Measurements from ENCODE around the gene ANKRD6.

ANKRD6 gene

DNA sequence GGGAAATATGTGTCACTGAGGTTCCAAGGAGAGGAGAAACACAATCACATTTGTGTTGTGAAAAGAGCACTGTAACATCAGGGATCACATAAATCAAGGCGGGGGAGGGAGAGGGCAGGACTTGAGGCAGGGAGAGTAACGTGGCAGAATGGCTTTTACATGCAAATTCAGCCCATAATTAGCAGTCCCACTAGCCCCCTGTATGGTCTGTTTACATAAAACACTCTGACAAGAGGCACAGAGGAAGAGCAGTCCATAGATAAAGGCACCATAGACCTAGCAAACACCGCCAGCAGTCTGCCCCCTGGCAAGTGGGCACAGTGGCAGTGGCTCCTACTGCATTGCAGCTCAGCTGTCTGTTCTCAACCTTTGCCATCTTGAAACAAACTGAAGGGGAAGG, 122.9 kb downstream of the ANKRD6 start:
- in situ Hi-C loops (cut with MboI; ENCODE audit: low sequenced_read_pairs), result no loop called here

DNA sequence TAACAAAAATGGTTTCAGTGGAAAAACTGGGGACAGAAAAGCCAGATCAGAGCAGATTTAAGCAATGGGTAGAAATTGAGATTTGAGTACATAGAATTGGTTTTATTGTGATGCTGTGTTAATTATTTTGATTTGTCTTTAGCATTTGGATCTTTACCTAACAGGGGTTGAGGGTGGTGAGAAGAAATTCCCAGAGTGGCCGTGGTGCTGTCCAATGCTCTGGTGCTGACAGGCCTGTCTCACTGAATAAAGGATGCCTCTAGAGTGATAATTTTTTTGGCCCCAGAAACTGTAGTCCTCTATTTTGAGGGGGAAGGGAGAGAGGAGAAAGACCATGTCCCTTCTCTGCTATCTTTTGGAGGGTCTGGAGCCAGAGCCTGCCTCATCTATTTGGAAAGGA, 126.5 kb downstream of the ANKRD6 start:
- in situ Hi-C loops (cut with MboI; ENCODE audit: low sequenced_read_pairs), result no loop called here

GRCh38 chr6:89562093-89562973, 129.4 kb downstream of the ANKRD6 start:
- in situ Hi-C loops (cut with MboI; ENCODE audit: low sequenced_read_pairs), result no loop called here

DNA sequence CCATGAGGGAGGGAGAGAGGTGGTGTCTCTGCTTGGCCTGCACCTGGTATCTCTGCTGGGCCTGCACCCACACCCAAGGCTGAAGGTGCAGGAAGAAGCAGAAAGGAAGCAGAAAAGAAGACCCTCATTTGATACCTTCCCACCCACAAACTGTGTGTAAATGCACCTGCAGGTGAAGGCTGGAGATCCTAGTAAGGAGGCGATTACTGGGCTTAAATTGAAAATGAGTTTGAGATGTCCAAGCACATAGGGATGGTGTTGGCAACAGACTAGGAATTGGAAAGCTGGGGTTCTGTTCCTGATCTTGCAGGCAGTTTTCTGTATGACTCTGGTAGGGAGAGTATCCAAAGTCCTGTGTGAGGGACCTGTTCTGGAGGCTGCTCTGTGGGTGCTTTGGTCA, 130.9 kb downstream of the ANKRD6 start:
- in situ Hi-C loops (cut with MboI; ENCODE audit: low sequenced_read_pairs), result no loop called here

GRCh38 chr6:89564752-89565427, 131.9 kb downstream of the ANKRD6 start:
- in situ Hi-C loops (cut with MboI; ENCODE audit: low sequenced_read_pairs), result no loop called here

DNA sequence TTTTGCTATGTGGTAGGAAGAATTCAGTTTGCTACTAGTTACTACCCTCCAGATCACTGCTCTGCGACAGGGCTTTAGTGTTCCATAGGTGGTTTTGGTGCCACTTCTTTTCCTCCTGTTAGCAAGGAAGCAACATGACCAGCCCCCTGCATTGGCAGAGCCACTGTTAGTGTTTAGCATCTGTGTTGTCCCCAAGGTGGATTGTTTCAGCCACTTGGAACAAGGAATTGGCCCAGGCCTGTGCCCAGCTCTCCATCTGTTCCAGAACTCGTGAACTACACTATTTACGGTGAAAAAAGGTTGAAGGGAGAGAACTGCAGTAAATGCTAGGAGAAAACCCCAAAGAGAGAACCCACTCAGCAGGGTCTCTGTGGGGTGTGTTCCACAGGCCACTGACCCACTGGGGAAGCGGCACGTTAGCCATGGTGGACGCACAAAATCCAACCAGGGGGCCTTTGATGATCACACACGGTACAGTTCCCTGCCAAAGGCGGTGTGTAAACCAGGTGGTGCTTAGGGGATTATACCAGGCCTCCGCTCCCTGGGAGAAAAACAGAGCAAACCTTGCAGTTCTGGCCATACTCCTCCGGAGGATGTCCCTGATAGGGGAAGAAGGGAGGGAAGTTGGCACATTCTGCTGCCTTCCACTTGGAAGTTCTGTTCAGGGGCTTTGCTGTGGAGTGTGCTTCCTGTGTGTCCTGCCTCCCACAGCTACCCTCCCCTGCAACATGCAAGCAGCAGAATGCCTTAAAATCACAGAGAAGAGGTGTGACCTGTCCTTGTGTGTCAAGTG, 133.3 kb downstream of the ANKRD6 start:
- in situ Hi-C loops (cut with MboI; ENCODE audit: low sequenced_read_pairs), result no loop called here

- in situ Hi-C loops (cut with MboI; ENCODE audit: low sequenced_read_pairs), result no loop called here
Measured at GRCh38 chr6:89566930-89567629, 134.1 kb downstream of the ANKRD6 start.

DNA sequence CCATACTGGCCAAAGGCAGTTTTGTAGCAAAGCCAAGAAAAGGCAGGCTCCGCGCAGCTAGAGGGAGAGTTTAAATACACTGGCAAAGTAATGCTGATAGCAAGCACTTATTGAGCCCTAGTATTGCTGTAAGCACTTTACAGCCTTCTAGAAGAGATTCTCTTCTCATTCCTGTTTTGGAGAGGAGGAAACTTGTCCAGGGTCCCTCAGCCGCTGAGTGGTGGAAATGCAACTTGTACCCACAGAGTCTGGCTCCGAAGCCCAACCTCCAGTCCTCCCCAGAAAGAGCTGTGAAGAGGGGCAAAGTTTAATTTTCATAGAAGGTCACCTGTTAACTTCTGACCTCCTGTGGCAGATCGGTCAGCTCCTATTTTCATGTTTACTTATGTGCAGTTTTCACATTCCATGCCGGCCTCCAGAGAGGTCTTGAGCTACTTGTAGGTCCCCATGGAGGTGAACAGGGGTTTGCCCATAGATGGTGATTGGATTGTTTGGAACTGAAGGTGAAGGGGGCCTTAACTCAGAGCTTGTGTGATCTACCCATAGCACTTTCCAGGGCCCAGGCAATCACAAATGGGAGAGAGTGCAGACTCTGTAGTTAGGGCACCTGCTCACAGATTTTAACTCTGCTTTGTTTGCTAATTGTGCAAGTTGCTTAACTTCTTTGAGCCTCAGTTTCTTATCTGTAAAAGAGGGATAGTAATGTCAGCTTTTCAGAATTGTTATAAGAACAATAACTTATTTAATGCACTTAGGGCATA, 134.9 kb downstream of the ANKRD6 start:
- in situ Hi-C loops (cut with MboI; ENCODE audit: low sequenced_read_pairs), result no loop called here

DNA sequence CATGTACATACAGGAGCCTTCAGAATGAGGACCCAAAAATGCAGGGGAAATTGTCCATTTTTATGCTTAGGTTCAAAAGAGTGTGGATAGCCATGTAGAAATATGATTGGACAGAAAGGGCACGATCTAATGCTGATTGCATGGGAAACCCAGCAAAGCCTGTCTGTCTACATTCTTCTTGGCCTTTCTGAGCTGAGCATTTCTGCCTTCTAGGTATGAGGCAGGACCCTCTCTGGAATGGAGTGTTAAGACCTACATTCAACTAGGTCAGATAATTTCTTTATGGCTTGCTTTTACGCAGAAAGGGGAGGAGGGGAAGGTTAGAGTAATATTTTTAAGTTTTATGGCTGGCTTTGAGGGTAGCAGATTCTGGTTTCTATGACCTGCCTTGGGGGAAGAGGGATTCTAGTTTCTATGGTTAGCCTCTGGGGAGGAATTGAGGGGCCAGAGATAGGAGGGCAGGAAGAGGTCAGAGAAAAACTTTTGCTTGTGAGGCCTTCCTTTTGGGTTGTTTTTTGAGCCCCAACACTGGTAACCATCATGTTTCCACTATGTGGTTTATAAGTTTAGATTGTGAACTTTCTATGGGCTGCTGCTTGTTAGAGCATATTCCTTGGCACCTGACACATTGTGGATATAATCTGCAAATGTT, 142.1 kb downstream of the ANKRD6 start:
- in situ Hi-C loops (cut with MboI; ENCODE audit: low sequenced_read_pairs), result no loop called here

DNA sequence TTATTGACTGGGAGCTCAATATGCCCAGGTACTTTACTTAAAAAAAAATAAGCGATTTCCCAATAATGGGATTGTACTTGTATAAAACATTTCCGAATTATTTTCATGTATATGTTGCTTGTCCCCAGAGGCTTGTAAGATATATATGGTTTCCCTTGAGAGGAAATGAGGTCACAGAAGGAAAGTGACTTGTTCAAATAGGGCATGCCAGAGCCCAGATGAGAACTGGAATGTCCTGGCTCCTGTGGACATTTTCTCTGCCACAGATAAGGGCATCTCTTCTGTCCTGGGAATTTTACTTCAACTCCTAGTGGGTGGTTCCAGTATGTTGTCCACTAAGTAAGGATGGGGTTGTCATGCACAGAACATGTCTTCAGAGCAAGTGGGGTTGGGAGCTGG, 142.6 kb downstream of the ANKRD6 start:
- in situ Hi-C loops (cut with MboI; ENCODE audit: low sequenced_read_pairs), result no loop called here

- in situ Hi-C loops (cut with MboI; ENCODE audit: low sequenced_read_pairs), result no loop called here
Measured at GRCh38 chr6:89580997-89581666, 148.2 kb downstream of the ANKRD6 start.

- in situ Hi-C loops (cut with MboI; ENCODE audit: low sequenced_read_pairs), result no loop called here
Measured at GRCh38 chr6:89581689-89582088, 148.7 kb downstream of the ANKRD6 start.

- in situ Hi-C loops (cut with MboI; ENCODE audit: low sequenced_read_pairs), result no loop called here
Measured at GRCh38 chr6:89582669-89583325, 149.8 kb downstream of the ANKRD6 start.

GRCh38 chr6:89583559-89583958, 150.6 kb downstream of the ANKRD6 start:
- in situ Hi-C loops (cut with MboI; ENCODE audit: low sequenced_read_pairs), result no loop called here

DNA sequence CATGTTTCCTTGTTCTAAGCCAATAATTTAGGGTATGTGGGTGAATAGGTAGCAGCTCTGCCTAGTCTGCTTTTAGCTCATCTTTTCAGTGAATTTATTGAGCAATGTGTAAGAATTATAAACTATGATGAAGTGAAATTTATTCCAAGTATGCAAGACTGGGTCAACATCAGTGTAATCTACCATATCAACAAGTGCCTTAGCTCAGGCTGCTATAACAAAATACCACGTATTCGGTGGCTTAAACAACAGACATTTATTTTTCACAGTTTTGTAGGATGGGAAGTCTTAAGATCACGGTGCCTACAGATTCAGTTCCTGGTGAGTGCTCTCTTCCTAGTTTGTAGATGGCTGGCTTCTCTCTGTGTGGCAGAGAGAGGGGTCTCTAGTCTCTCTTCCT, 151.6 kb downstream of the ANKRD6 start:
- in situ Hi-C loops (cut with MboI; ENCODE audit: low sequenced_read_pairs), result no loop called here

- in situ Hi-C loops (cut with MboI; ENCODE audit: low sequenced_read_pairs), result no loop called here
Measured at GRCh38 chr6:89585154-89585553, 152.2 kb downstream of the ANKRD6 start.

- in situ Hi-C loops (cut with MboI; ENCODE audit: low sequenced_read_pairs), result no loop called here
Measured at GRCh38 chr6:89589297-89590025, 156.5 kb downstream of the ANKRD6 start.

- in situ Hi-C loops (cut with MboI; ENCODE audit: low sequenced_read_pairs), result no loop called here
Measured at GRCh38 chr6:89590133-89590532, 157.2 kb downstream of the ANKRD6 start.

Measured in HL-60/S4 treated with phorbol 12-myristate 13-acetate at 8.2 ng/mL for 4 days and 3 days (cell line).